C4-2B (cell line): ENCODE data around the gene MAP1B.

Experiments
- H3K27ac ChIP-seq: fragments of 450-650 bp; 2 replicates; pipeline ENCODE4 v1.5.1; 2017
- ZFX ChIP-seq: fragments of 450-650 bp; IDR thresholded peaks from 2 replicates; pipeline ENCODE4 v1.6.1; 2017
- TF ChIP-seq, protein P1 (sequence below): fragments of 450-650 bp; conservative IDR thresholded peaks from 2 replicates; pipeline ENCODE4 v1.5.1; 2017; ENCODE audit warnings: mild to moderate bottlenecking

Gene MAP1B

DNA sequence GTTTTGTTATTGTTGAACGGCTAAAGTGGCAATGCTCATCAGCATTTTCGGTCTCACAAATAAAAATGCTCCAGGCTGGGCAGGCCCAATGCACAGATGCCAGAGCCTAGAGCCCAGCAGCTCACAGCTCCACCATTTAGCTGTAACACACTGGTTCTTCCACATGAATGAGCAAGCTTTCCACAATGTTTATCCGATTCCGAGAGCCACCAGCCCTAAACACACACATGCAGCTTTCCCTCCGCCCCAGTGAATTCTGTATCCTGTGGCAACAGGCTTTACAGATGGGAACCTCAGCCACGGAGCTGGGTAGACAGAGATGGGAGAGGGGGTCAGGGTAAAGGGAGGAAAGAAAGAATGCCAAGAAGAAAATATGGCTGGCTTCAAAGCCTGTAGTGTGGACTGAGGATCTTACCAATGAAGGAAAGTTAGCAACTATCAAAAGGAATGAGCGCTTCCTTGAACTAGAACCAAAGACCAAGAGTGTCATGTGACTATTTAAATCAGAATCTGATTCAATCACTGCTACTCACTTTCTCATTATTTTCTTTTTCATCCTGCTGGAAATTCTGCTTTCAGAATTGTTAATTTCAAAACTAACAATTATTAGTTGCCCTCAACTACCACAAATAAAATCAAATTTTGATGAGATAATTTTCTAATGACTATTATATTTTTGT, 135.7 kb downstream of the MAP1B start:
- TF ChIP-seq, protein P1, sequence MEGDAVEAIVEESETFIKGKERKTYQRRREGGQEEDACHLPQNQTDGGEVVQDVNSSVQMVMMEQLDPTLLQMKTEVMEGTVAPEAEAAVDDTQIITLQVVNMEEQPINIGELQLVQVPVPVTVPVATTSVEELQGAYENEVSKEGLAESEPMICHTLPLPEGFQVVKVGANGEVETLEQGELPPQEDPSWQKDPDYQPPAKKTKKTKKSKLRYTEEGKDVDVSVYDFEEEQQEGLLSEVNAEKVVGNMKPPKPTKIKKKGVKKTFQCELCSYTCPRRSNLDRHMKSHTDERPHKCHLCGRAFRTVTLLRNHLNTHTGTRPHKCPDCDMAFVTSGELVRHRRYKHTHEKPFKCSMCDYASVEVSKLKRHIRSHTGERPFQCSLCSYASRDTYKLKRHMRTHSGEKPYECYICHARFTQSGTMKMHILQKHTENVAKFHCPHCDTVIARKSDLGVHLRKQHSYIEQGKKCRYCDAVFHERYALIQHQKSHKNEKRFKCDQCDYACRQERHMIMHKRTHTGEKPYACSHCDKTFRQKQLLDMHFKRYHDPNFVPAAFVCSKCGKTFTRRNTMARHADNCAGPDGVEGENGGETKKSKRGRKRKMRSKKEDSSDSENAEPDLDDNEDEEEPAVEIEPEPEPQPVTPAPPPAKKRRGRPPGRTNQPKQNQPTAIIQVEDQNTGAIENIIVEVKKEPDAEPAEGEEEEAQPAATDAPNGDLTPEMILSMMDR: no peak
- TF ChIP-seq ZFX: no peak
- H3K27ac ChIP-seq: no peak overlapping the region

DNA sequence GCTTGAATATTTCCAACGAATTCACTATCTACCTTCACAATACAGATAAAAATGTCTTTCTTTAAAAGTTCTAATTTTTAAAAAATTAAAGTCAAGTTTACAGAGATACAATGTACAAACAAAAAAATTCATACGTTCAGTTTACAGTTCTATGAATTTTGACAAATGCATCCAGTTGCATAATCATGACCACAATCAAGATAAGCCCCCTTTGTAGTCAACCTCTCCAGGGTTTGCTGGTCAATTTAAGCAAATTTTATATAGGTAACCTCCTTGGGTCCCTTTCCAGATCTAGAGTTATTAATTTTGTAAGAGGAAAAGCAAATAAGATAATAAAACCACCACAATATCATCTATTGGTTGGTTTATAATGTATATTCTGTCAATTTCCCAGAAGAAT, 136.4 kb downstream of the MAP1B start:
- TF ChIP-seq, protein P1: no peak
- no peak for TF ChIP-seq ZFX

DNA sequence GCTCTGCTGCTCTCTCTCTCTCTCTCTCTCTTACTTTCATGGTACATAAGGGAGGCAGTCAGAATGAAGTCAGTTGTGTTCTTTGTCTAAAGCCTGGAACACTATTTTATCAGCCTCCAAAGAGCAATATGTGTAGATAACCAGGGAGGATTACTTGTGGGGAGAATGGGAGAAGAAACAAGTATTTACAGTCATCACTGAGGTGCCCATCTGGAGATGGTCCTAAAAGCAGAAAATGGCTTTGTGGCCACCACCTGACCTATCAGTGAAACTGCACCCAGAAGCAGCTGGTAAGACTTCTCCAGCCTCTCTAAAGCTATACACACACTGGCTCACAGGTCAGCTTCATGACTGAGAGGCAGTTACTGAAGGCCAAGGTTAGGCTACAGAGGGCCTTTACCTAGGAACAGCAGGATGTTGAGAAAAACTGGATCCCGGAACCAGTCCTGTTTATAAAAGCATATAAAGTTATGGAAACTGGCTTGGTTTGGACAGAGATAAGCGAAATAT, 137.6 kb downstream of the MAP1B start:
- no peak overlapping the region for H3K27ac ChIP-seq
- no peak for TF ChIP-seq ZFX
- TF ChIP-seq, protein P1: peak; percentile 51

More for the DNA sequence above, 136.4 kb downstream of the MAP1B start:
- no peak overlapping the region for H3K27ac ChIP-seq

DNA sequence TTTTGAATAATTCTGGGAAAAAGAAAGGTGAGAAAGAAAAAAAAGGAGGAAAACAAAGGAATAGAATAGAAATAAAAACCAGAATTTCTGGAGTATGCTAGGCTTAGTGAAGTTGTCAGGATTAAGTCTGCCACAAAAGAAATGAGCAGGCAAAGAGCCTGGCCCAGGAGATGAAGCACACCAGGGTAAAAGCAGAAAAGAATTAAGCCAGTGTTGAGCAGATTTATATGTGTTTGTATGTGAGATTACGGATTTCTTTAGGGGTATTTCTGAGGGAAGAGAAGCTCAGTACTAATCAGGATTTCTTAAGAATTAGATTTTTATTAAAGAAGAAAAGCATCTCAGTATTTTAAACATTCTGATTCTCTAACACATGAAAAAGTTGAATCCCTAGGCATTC, 138.3 kb downstream of the MAP1B start:
- TF ChIP-seq, protein P1: no peak
- TF ChIP-seq ZFX: no peak
- H3K27ac ChIP-seq: no peak overlapping the region

DNA sequence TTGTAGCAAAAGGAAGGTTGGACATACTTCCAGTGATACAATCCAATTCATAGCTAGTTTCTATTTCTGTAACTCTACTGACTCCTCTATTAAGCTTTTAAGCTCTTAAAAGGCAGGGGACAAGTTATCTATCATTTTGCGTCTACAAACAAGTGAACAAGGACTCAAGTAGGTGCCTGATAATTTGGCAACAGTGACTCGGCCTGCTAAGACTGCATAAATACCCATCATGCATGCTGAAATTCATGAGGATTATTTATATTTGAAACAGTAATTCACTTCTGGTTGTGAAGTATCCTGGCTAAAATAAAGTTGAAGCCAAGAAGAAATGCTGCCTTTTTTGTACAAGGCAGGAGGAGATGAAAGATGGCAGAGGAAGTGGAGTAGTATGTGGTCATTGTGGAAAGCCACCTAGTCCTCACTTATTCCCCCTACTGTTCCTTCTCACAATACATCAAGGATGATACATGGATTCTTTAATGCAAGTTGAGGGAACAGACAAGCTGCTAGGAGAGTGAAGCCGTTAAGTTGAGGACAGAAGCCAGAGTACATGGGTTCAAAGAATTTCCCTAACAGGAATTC, 138.8 kb downstream of the MAP1B start:
- TF ChIP-seq, protein P1: peak; percentile 34
- TF ChIP-seq ZFX: no peak
- no peak overlapping the region for H3K27ac ChIP-seq

DNA sequence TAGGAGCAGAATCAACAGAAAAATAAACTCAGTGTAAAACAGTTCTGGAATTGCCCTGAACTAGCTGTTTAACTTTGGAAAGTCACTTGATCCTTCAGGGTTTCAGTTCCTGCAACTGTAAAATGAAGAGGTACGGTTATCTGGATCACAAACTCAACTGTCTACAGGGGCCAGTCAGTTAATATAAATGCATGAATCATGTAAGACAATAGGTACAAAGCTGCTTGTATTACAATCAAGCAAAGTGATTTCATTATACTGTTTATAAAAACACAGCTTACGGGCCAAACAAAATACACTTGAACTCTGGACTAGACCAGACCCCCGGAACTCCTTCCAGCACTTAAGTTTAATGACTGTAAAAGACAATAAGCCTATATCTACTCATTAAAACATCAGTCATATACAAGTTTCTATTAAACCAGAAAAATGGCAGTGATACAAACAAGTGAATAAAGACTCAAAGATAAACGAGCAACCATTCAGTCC, 139.7 kb downstream of the MAP1B start:
- no peak for TF ChIP-seq ZFX
- TF ChIP-seq, protein P1: no peak
- no peak overlapping the region for H3K27ac ChIP-seq

DNA sequence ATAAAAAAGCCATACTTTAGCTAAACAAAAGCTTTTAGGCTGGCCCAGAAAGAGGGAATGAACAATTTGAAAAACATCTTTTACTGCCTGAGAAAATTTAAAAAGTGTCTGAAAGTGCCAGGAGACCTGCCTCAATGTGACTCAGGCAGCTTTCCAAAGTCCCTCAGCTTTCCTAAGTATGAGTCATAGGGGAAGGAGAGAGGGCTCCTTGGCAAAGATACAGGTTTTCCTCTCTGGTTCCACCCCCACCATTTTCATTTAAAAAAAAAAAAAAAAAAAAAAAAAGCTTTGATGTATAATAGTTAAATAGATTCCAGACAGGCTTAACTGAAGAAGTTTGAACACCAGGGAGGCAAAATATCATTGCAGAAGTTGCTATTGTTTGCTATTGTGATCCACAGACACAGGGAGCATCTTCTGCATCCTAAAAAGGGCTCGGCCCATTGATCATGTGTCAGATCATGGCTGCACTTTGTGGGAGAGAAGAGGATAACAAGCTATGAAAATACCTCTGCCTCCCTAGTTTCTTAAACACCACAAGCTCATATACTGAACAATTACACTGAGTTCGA, 141.2 kb downstream of the MAP1B start:
- TF ChIP-seq ZFX: no peak
- TF ChIP-seq, protein P1: no peak
- H3K27ac ChIP-seq: no peak overlapping the region
